ENCODE results near the gene CADPS. TPM values are rescaled to one million over a fixed set of nuclear protein-coding genes. Genes with fewer than 3 reads are reported as not detected.

Gene CADPS
- polyA plus RNA-seq, 1 donor (not counting 4 experiments of a cell fraction or from before 2014, with no cell fraction given): not detected

DNA sequence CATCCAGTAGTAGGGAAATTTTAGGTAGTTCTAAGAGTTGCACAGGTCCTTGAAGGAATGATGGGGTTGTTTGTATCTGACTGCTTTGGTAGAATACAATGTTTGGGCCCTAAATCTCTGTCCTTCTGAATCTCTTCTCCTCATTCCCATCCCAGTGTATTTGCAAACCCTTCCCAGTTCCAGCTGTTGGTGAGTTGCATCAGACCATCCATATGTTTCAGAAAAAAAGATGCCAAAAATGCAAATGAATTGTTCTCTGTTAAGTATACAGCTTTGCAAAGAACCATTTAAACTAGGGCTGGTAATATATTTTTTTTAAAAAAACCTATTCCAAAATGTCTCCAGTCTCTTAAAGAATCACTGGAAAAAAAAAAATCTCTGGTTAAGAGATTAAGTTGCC is 251.0 kb downstream of the CADPS start:
- FAIRE-seq (no peak), DNase-seq (ENCODE audit: low read depth, low spot score) (no peak)
- H3K9me1 ChIP-seq (ENCODE audit: control insufficient read depth, extremely low read depth, insufficient read depth, low read length): no peaks in the 10 kb centered on the region
- no peaks in the 10 kb centered on the region for H3K4me1 ChIP-seq (ENCODE audit: control insufficient read depth, extremely low read depth, insufficient read depth, low read length)
- no peak overlapping the region for H3K4me2 ChIP-seq (ENCODE audit: control insufficient read depth, extremely low read depth, insufficient read depth, low read depth, low read length)
- H3K36me3 ChIP-seq (ENCODE audit: control insufficient read depth in 2 of 2, extremely low read depth in 1 of 2, insufficient read depth in 2 of 2, low read length in 2 of 2): no peaks in the 10 kb centered on the region
- dilution Hi-C loops (cut with MboI; ENCODE audit: extremely low pct_ligation_motif_present, low sequenced_read_pairs): no loop called here
- H3K27ac ChIP-seq (ENCODE audit: control insufficient read depth, insufficient read depth, low read length): no peak overlapping the region
- TF ChIP-seq CTCF (optimal IDR thresholded peaks at IDR 0.05 in 1 of 3, IDR thresholded peaks at IDR 0.05 in 1 of 3, conservative IDR thresholded peaks at IDR 0.05 in 1 of 3; ENCODE audit: extremely low read depth in 1 of 3, insufficient read depth in 2 of 3, low read length in 3 of 3): no peak
- no peak for TF ChIP-seq EZH2 (IDR thresholded peaks at IDR 0.05; ENCODE audit: low read length)
- H2AFZ ChIP-seq (ENCODE audit: control insufficient read depth, low read length): no peak overlapping the region
- H4K20me1 ChIP-seq (ENCODE audit: control insufficient read depth, extremely low read depth, insufficient read depth, low read length): no peaks in the 10 kb centered on the region
- H3K9ac ChIP-seq (ENCODE audit: control insufficient read depth, extremely low read depth, insufficient read depth, low read length): no peak overlapping the region
- H3K27me3 ChIP-seq (ENCODE audit: control insufficient read depth, extremely low read depth, insufficient read depth, low read length): no peaks in the 10 kb centered on the region
- H3K4me3 ChIP-seq (ENCODE audit: control insufficient read depth in 2 of 3, extremely low read depth in 1 of 3, insufficient read depth in 2 of 3, low read depth in 1 of 3, low read length in 3 of 3): no peak overlapping the region
- no peaks in the 10 kb centered on the region for H3K79me2 ChIP-seq (ENCODE audit: control insufficient read depth, insufficient read depth, low read length)
- no peaks in the 10 kb centered on the region for H3K9me3 ChIP-seq (ENCODE audit: control insufficient read depth, low read depth, low read length)

DNA sequence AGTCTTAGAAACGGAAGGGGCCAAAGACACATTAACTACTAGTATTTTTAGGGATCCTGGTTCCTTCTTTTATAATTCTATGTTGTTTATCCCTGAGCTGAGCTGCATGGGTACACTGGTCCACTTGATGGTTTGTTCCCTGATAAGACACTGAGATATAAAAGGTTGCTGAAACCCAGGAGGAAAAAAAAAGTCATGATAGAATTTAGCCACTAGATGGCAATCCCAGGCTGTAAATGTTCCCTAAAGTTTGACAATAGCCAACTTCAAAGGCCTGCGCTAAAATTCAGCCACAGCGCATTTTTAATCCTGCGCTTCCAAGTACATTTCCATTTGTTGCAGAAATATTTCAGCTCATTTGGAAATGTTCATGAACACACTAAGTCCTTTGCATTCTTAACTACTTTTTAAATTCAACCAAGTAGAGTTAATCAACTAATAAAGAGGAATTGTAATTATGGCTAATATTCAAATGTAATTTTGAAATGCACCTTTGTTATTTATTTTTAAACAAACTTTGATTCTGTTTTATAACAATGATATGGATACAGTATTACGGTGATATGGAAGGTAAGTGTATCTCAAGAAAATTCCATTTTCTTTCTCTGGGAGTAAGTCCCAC is 252.6 kb downstream of the CADPS start:
- H3K9me1 ChIP-seq (ENCODE audit: control insufficient read depth, extremely low read depth, insufficient read depth, low read length): no peaks in the 10 kb centered on the region
- peak; percentile 90 for FAIRE-seq
- H4K20me1 ChIP-seq (ENCODE audit: control insufficient read depth, extremely low read depth, insufficient read depth, low read length): no peaks in the 10 kb centered on the region
- no peaks in the 10 kb centered on the region for H3K9me3 ChIP-seq (ENCODE audit: control insufficient read depth, low read depth, low read length)
- H3K4me1 ChIP-seq (ENCODE audit: control insufficient read depth, extremely low read depth, insufficient read depth, low read length): no peaks in the 10 kb centered on the region
- DNase-seq (ENCODE audit: low read depth, low spot score): no peak
- no peak overlapping the region for H3K9ac ChIP-seq (ENCODE audit: control insufficient read depth, extremely low read depth, insufficient read depth, low read length)
- H3K27ac ChIP-seq (ENCODE audit: control insufficient read depth, insufficient read depth, low read length): no peak overlapping the region
- H3K4me2 ChIP-seq (ENCODE audit: control insufficient read depth, extremely low read depth, insufficient read depth, low read depth, low read length): no peak overlapping the region
- no peak overlapping the region for H2AFZ ChIP-seq (ENCODE audit: control insufficient read depth, low read length)
- H3K4me3 ChIP-seq (ENCODE audit: control insufficient read depth in 2 of 3, extremely low read depth in 1 of 3, insufficient read depth in 2 of 3, low read depth in 1 of 3, low read length in 3 of 3): no peak overlapping the region
- no peaks in the 10 kb centered on the region for H3K27me3 ChIP-seq (ENCODE audit: control insufficient read depth, extremely low read depth, insufficient read depth, low read length)
- no peaks in the 10 kb centered on the region for H3K36me3 ChIP-seq (ENCODE audit: control insufficient read depth in 2 of 2, extremely low read depth in 1 of 2, insufficient read depth in 2 of 2, low read length in 2 of 2)
- no peaks in the 10 kb centered on the region for H3K79me2 ChIP-seq (ENCODE audit: control insufficient read depth, insufficient read depth, low read length)
- dilution Hi-C loops (cut with MboI; ENCODE audit: extremely low pct_ligation_motif_present, low sequenced_read_pairs): no loop called here
- TF ChIP-seq EZH2 (IDR thresholded peaks at IDR 0.05; ENCODE audit: low read length) (no peak), CTCF (optimal IDR thresholded peaks at IDR 0.05 in 1 of 3, IDR thresholded peaks at IDR 0.05 in 1 of 3, conservative IDR thresholded peaks at IDR 0.05 in 1 of 3; ENCODE audit: extremely low read depth in 1 of 3, insufficient read depth in 2 of 3, low read length in 3 of 3) (peak; percentile 29 to 57 (median 49))
